Tibial artery (tissue), 4 donors: Measurements from ENCODE around the gene HSPA1A.

ENCODE experiments used
- DNase-seq, 2 donors: peaks; one replicate each; pipeline ENCODE4 v3.0.0-alpha.2; 2019
- H3K27ac ChIP-seq, 2 donors: fragments of 200-600 bp; sonication (generic) in 1 of 2; 1 replicate in 1 of 2; 2 replicates in 1 of 2; pipeline ENCODE4 v1.5.1; 2018 to 2019; ENCODE audit warnings: mild to moderate bottlenecking in 1 of 2
- H3K27me3 ChIP-seq, 2 donors: fragments of 200-600 bp; sonication (generic) in 1 of 2; one replicate each; pipeline versions ENCODE4 v1.5.1 to v1.6.0; 2016 to 2019
- H3K36me3 ChIP-seq, 3 donors: fragments of 200-600 bp; sonication (generic) in 2 of 3; one replicate each; pipeline ENCODE4 v1.5.1; 2016 to 2019; ENCODE audit warnings: mild to moderate bottlenecking in 2 of 3
- H3K4me1 ChIP-seq, 4 donors: fragments of 200-600 bp; sonication (generic) in 2 of 4; 1 replicate in 3 of 4; 2 replicates in 1 of 4; pipeline ENCODE4 v1.5.1; 2016 to 2019
- H3K4me3 ChIP-seq, 2 donors: fragments of 200-600 bp; sonication (generic) in 1 of 2; 1 replicate in 1 of 2; 2 replicates in 1 of 2; pipeline ENCODE4 v1.5.1; 2018 to 2019; ENCODE audit warnings: mild to moderate bottlenecking in 2 of 2
- H3K9me3 ChIP-seq, 3 donors: fragments of 200-600 bp; sonication (generic) in 1 of 3; one replicate each; pipeline ENCODE4 v1.5.1; 2016 to 2019
- intact Hi-C: fragments of 100-400 bp; cut with DNase I; formaldehyde crosslinking; loops from one replicate; pipeline ENCODE4 v1.15.0; 2023; ENCODE audit warnings: low total_unique reads
- TF ChIP-seq, protein P1 (sequence below), 2 experiments: fragments of 200-600 bp in 1 of 2; fragments of 450-650 bp in 1 of 2; IDR thresholded peaks; one replicate each; pipeline ENCODE4 v1.5.1; 2017 to 2019; ENCODE audit warnings: antibody characterized with exemption in 2 of 2, mild to moderate bottlenecking in 1 of 2, moderate library complexity in 1 of 2

The HSPA1A gene

DNA sequence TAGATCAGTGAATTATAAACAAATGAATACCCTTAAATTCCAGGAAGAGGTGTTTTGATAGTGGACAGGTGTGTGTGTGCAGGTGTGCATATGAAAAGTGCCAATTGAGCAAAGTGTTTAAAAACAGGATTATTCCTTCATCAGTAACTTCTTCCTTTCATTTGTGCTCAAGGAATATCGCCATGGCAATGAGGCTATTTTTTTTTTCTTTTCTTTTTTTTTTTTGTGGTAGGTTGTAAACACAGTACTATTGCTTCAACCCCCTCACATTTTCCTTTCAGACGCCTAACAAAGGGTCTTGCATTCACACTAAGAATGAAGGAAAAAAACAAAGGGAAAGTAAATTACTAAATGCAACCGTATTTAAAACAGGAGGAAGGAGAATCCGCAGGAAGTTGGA, 10.2 kb downstream of the HSPA1A start:
- no peaks in the 10 kb centered on the region for H3K36me3 ChIP-seq
- H3K4me1 ChIP-seq: peaks cover 0 to 52% (median 32%) of the 10 kb centered on the region in 4 donors
- intact Hi-C loops: no loop called here
- no peak for DNase-seq
- no peaks in the 10 kb centered on the region for H3K9me3 ChIP-seq
- TF ChIP-seq, protein P1, sequence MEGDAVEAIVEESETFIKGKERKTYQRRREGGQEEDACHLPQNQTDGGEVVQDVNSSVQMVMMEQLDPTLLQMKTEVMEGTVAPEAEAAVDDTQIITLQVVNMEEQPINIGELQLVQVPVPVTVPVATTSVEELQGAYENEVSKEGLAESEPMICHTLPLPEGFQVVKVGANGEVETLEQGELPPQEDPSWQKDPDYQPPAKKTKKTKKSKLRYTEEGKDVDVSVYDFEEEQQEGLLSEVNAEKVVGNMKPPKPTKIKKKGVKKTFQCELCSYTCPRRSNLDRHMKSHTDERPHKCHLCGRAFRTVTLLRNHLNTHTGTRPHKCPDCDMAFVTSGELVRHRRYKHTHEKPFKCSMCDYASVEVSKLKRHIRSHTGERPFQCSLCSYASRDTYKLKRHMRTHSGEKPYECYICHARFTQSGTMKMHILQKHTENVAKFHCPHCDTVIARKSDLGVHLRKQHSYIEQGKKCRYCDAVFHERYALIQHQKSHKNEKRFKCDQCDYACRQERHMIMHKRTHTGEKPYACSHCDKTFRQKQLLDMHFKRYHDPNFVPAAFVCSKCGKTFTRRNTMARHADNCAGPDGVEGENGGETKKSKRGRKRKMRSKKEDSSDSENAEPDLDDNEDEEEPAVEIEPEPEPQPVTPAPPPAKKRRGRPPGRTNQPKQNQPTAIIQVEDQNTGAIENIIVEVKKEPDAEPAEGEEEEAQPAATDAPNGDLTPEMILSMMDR (IDR thresholded peaks at IDR 0.05): no peak
- H3K27ac ChIP-seq: peak overlapping the region; percentile 92 to 93
- no peaks in the 10 kb centered on the region for H3K27me3 ChIP-seq
- no peak overlapping the region for H3K4me3 ChIP-seq

DNA sequence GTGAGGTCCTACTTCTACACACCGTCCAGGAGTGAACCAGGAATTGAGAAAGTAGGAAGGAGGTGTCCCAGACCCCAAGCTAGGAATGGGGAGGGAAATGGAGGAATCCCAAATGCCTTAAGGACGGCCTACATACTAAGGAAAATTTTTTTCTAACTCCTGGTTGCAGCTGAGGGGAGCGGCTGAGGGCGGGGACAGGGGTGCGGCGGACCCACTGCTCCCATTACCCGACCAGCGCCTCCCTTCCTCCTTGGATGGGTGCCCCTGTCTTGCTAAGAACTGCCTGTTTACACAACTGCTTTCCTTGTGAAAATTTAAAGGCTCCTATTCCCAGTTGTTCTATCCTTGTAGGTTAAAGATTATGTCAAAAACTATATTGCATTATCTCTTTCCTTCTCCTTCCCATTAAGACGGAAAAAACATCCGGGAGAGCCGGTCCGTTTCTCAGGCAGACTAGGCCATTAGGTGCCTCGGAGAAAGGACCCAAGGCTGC, 11.5 kb downstream of the HSPA1A start:
- no peaks in the 10 kb centered on the region for H3K9me3 ChIP-seq
- intact Hi-C loops: no loop called here
- H3K27ac ChIP-seq: peak overlapping the region; percentile 92 to 93
- H3K36me3 ChIP-seq: no peaks in the 10 kb centered on the region
- H3K4me3 ChIP-seq: peak overlapping the region; percentile 76 to 78
- no peaks in the 10 kb centered on the region for H3K27me3 ChIP-seq
- peaks cover 0 to 56% (median 38%) of the 10 kb centered on the region in 4 donors for H3K4me1 ChIP-seq
- TF ChIP-seq, protein P1 (IDR thresholded peaks at IDR 0.05): no peak
- peak; percentile 94 to 95 for DNase-seq

DNA sequence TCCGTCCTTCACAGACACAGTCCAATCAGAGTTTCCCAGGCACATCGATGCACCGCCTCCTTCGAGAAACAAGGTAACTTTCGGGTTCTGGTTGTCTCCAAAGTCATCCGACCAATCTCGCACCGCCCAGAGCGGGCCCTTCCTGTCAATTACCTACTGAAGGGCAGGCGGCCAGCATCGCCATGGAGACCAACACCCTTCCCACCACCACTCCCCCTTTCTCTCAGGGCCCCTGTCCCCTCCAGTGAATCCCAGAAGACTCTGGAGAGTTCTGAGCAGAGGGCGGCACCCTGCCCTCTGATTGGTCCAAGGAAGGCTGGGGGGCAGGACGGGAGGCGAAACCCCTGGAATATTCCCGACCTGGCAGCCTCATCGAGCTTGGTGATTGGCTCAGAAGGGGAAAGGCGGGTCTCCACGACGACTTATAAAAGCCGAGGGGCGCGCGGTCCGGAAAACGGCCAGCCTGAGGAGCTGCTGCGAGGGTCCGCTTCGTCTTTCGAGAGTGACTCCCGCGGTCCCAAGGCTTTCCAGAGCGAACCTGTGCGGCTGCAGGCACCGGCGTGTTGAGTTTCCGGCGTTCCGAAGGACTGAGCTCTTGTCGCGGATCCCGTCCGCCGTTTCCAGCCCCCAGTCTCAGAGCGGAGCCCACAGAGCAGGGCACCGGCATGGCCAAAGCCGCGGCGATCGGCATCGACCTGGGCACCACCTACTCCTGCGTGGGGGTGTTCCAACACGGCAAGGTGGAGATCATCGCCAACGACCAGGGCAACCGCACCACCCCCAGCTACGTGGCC, 12.1 kb downstream of the HSPA1A start, which contains the start of gene HSPA1B:
Gene HSPA1B, plus strand, starts transcription at position 453 of the 794 bp plus-strand sequence. Its CDS starts 213 bp downstream, at position 666.
- Histone ChIP-seq H3K36me3 (no peaks in the 10 kb centered on the region), H3K9me3 (no peaks in the 10 kb centered on the region), H3K4me3 (peak within 1 kb of the TSS; percentile 76 to 78), H3K27ac (peak within 1 kb of the TSS; percentile 92 to 93), H3K27me3 (no peaks in the 10 kb centered on the region), H3K4me1 (peaks cover 0 to 55% (median 41%) of the 10 kb centered on the region in 4 donors)
- TF ChIP-seq, protein P1 (IDR thresholded peaks at IDR 0.05): peak in 1 of 2 experiments; percentile 24
- peak; percentile 100 for DNase-seq
- intact Hi-C loops: no loop called here

DNA sequence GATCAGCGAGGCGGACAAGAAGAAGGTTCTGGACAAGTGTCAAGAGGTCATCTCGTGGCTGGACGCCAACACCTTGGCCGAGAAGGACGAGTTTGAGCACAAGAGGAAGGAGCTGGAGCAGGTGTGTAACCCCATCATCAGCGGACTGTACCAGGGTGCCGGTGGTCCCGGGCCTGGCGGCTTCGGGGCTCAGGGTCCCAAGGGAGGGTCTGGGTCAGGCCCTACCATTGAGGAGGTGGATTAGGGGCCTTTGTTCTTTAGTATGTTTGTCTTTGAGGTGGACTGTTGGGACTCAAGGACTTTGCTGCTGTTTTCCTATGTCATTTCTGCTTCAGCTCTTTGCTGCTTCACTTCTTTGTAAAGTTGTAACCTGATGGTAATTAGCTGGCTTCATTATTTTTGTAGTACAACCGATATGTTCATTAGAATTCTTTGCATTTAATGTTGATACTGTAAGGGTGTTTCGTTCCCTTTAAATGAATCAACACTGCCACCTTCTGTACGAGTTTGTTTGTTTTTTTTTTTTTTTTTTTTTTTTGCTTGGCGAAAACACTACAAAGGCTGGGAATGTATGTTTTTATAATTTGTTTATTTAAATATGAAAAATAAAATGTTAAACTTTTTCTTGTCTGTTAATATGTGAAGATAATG, 14.4 kb downstream of the HSPA1A start:
- H3K27ac ChIP-seq: peak overlapping the region; percentile 76 to 88
- H3K9me3 ChIP-seq: no peaks in the 10 kb centered on the region
- no peak for DNase-seq
- H3K27me3 ChIP-seq: no peaks in the 10 kb centered on the region
- intact Hi-C loops: loop anchor here (5.0 to 10.0 kb wide), 2 partner anchors 105 to 152 kb away; partner anchors contain the start of genes DDAH2, LY6G6C and MPIG6B
- peak overlapping the region; percentile 62 to 77 for H3K4me3 ChIP-seq
- H3K4me1 ChIP-seq: peaks cover 0 to 40% (median 33%) of the 10 kb centered on the region in 4 donors
- H3K36me3 ChIP-seq: no peaks in the 10 kb centered on the region
- TF ChIP-seq, protein P1 (IDR thresholded peaks at IDR 0.05): peak; percentile 8 to 35

DNA sequence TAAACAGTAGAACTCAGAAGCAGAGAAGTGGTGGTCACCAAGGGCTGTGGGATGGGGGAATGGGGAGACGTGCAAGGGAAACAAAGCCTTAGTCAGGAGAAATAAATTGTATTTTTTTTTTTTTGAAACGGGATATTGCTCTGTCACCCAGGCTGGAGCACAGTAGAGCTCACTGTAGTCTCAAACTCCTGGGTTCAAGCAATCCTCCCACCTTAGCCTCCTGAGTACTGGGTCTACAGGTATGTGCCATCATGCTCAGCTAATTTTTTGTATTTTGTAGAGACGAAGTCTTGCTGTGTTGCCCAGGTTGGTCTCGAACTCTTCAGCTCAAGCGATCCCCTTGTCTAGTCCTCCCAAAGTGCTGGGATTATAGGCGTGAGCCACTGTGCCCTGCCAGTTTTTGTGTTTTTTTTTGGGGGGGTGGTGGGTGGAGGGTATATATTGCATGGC, 15.6 kb downstream of the HSPA1A start:
- no peak for DNase-seq
- intact Hi-C loops: loop anchor here (5.0 to 10.0 kb wide), 2 partner anchors 106 to 154 kb away; partner anchors contain the start of genes DDAH2, LY6G6C and MPIG6B
- no peaks in the 10 kb centered on the region for H3K27me3 ChIP-seq
- peak overlapping the region; percentile 76 to 88 for H3K27ac ChIP-seq
- H3K36me3 ChIP-seq: no peaks in the 10 kb centered on the region
- H3K9me3 ChIP-seq: no peaks in the 10 kb centered on the region
- TF ChIP-seq, protein P1 (IDR thresholded peaks at IDR 0.05): no peak
- peak overlapping the region; percentile 62 to 77 for H3K4me3 ChIP-seq
- H3K4me1 ChIP-seq: peaks cover 0 to 36% (median 33%) of the 10 kb centered on the region in 4 donors
